Aorta (tissue), 5 donors: Measurements from ENCODE around the gene BMP7. TPM values are rescaled to one million over a fixed set of nuclear protein-coding genes. Genes with fewer than 3 reads are reported as not detected.
A peak's percentile ranks its signal among the peaks of the same experiment; 100 is the strongest.

Source experiments
- ATAC-seq: fragments of 200-7000 bp; cut with Tn5 transposase; one replicate; pipeline ENCODE4 v1.9.1; 2022; ENCODE audit warnings: moderate library complexity; ENCODE audit not compliant: low FRiP score
- DNase-seq, 2 donors: peaks; one replicate each; pipeline ENCODE4 v3.0.0-alpha.2; 2020
- H3K27ac ChIP-seq, 2 donors: one replicate each; pipeline ENCODE4 v1.5.1; 2013; ENCODE audit warnings: low read length in 2 of 2, mild to moderate bottlenecking in 2 of 2, moderate library complexity in 2 of 2, control low read depth in 1 of 2, inconsistent platforms in 1 of 2, low read depth in 1 of 2
- H3K27me3 ChIP-seq, 2 donors: one replicate each; pipeline ENCODE4 v1.6.1; 2013; ENCODE audit warnings: control low read depth in 1 of 2, low read length in 1 of 2, mild to moderate bottlenecking in 1 of 2, moderate library complexity in 1 of 2; ENCODE audit not compliant: insufficient read depth in 2 of 2, control insufficient read depth in 1 of 2
- H3K36me3 ChIP-seq, 2 donors: one replicate each; pipeline ENCODE4 v1.6.1; 2013; ENCODE audit warnings: control low read depth in 1 of 2, low read length in 1 of 2, mild to moderate bottlenecking in 1 of 2; ENCODE audit not compliant: insufficient read depth in 2 of 2, control insufficient read depth in 1 of 2
- H3K4me1 ChIP-seq, 2 donors: one replicate each; pipeline ENCODE4 v1.6.1; 2013; ENCODE audit warnings: low read length in 2 of 2, control low read depth in 1 of 2, mild to moderate bottlenecking in 1 of 2, moderate library complexity in 1 of 2; ENCODE audit not compliant: insufficient read depth in 2 of 2, control insufficient read depth in 1 of 2
- H3K4me3 ChIP-seq, 2 donors: one replicate each; pipeline ENCODE4 v1.5.1; 2013; ENCODE audit warnings: low read length in 2 of 2, control low read depth in 1 of 2, mild to moderate bottlenecking in 1 of 2
- H3K9me3 ChIP-seq: one replicate; pipeline ENCODE4 v1.6.1; 2013; ENCODE audit warnings: mild to moderate bottlenecking, low read length; ENCODE audit not compliant: control insufficient read depth
- WGBS, 2 donors: extraction: QIAGEN DNeasy Blood & Tissue Kit; methylation state at CpG; one replicate each; pipeline ENCODE4 v1.1.7; 2013; 5-methylcytosine and 5-hydroxymethylcytosine counted together
- intact Hi-C, 2 donors: fragments of 100-400 bp; cut with DNase I; formaldehyde crosslinking; loops; one replicate each; pipeline versions ENCODE4 v1.14.2 to v1.15.0; 2022
- polyA plus RNA-seq, 2 donors: library from polyadenylated mRNA; stranded (reverse); fragments of 200-250 nt; gene quantifications; one replicate each; pipeline ENCODE4 v1.2.3, GENCODE V29; 2013
- total RNA-seq, 2 donors: library from RNA; stranded (reverse); fragmentation: NEBNext Ultra II Directional; extraction: Animal tissue kit (Norgen Biotek cat#: 25700); gene quantifications; one replicate each; pipeline ENCODE4 v1.2.1, GENCODE V29; 2021
- donor health status: healthy with polysubstance abuse.
- donor health status: Bipolar disorder and iron deficiency.
- donor health status: DM: no; HTN: no; CAD: no.
- donor health status: DM: no; HTN: no; CAD: no.
- donor health status: DM: yes; HTN: yes; CAD: no.

BMP7 gene
- total and polyA plus RNA-seq, 4 donors: 0.52 to 1.0 TPM; not detected in 2

GRCh38 chr20:57175397-57176010 lies 90.9 kb downstream of the BMP7 start:
- Histone ChIP-seq H3K36me3 (no peaks in the 10 kb centered on the region), H3K4me1 (no peaks in the 10 kb centered on the region), H3K27me3 (no peaks in the 10 kb centered on the region), H3K4me3 (no peak overlapping the region), H3K27ac (no peak overlapping the region), H3K9me3 (peaks cover 2% of the 10 kb centered on the region)
- ATAC-seq (no peak), DNase-seq (no peak)
- intact Hi-C loops: no loop called here
- 75 to 83% methylated on average over 8 of the region's 8 CpGs for WGBS, 2 donors

GRCh38 chr20:57174737-57175136 lies 91.7 kb downstream of the BMP7 start:
- no peaks in the 10 kb centered on the region for H3K4me1 ChIP-seq
- peak; percentile 12 to 68 for DNase-seq
- intact Hi-C loops: no loop called here
- H3K27me3 ChIP-seq: no peaks in the 10 kb centered on the region
- peaks cover 2% of the 10 kb centered on the region for H3K9me3 ChIP-seq
- H3K27ac ChIP-seq: no peak overlapping the region
- no peaks in the 10 kb centered on the region for H3K36me3 ChIP-seq
- WGBS, 2 donors: 76 to 77% methylated on average over 9 of the region's 9 CpGs
- H3K4me3 ChIP-seq: no peak overlapping the region
- no peak for ATAC-seq

DNA sequence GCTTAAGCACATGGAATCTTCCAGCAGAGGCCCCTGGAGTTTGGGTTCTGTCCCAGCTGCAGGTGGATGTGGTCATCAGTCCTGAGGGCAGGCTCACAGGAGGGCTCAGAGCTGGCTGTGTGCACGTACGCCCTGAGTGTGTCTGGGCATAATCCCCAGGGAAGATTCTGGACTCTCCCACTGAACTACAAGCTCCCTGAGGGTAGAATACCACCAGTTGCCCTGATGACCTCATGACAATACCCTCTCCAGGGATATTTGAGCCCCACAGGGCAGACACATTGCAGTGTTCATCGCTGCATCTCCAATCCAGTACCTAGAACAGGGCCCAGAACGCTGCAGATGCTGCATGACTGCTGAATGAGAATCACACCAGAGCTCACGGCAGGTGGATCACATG lies 92.5 kb downstream of the BMP7 start:
- Histone ChIP-seq H3K36me3 (no peaks in the 10 kb centered on the region), H3K4me1 (no peaks in the 10 kb centered on the region), H3K9me3 (peaks cover 2% of the 10 kb centered on the region), H3K4me3 (no peak overlapping the region), H3K27me3 (no peaks in the 10 kb centered on the region), H3K27ac (no peak overlapping the region)
- intact Hi-C loops: no loop called here
- DNase-seq (peak in 1 of 2 donors; percentile 28), ATAC-seq (no peak)
- WGBS, 2 donors: 78% methylated on average over 5 of the region's 5 CpGs

- WGBS, 2 donors: 84 to 86% methylated on average over 15 of the region's 15 CpGs
- no peak overlapping the region for H3K4me3 ChIP-seq
- ATAC-seq (no peak), DNase-seq (peak in 1 of 2 donors; percentile 14)
- no peaks in the 10 kb centered on the region for H3K4me1 ChIP-seq
- no peaks in the 10 kb centered on the region for H3K27me3 ChIP-seq
- H3K9me3 ChIP-seq: peaks cover 2% of the 10 kb centered on the region
- intact Hi-C loops: no loop called here
- H3K36me3 ChIP-seq: no peaks in the 10 kb centered on the region
- H3K27ac ChIP-seq: no peak overlapping the region
Measured at GRCh38 chr20:57173041-57173440, 93.4 kb downstream of the BMP7 start.

GRCh38 chr20:57170343-57170742 lies 96.1 kb downstream of the BMP7 start:
- no peak overlapping the region for H3K4me3 ChIP-seq
- ATAC-seq: no peak
- peak in 1 of 2 donors; percentile 27 for DNase-seq
- 59 to 66% methylated on average over 14 of the region's 14 CpGs for whole genome bisulfite sequencing, 2 donors
- H3K4me1 ChIP-seq: no peaks in the 10 kb centered on the region
- intact Hi-C loops: no loop called here
- H3K27me3 ChIP-seq: no peaks in the 10 kb centered on the region
- H3K36me3 ChIP-seq: no peaks in the 10 kb centered on the region
- H3K9me3 ChIP-seq: peaks cover 4% of the 10 kb centered on the region
- H3K27ac ChIP-seq: no peak overlapping the region

GRCh38 chr20:57169162-57169561 lies 97.3 kb downstream of the BMP7 start:
- H3K36me3 ChIP-seq: no peaks in the 10 kb centered on the region
- 51 to 55% methylated on average over 7 of the region's 7 CpGs for WGBS, 2 donors
- ATAC-seq: no peak
- H3K4me3 ChIP-seq: no peak overlapping the region
- H3K9me3 ChIP-seq: peaks cover 4% of the 10 kb centered on the region
- intact Hi-C loops: no loop called here
- H3K4me1 ChIP-seq: no peaks in the 10 kb centered on the region
- H3K27me3 ChIP-seq: no peaks in the 10 kb centered on the region
- no peak overlapping the region for H3K27ac ChIP-seq
- DNase-seq: no peak

DNA sequence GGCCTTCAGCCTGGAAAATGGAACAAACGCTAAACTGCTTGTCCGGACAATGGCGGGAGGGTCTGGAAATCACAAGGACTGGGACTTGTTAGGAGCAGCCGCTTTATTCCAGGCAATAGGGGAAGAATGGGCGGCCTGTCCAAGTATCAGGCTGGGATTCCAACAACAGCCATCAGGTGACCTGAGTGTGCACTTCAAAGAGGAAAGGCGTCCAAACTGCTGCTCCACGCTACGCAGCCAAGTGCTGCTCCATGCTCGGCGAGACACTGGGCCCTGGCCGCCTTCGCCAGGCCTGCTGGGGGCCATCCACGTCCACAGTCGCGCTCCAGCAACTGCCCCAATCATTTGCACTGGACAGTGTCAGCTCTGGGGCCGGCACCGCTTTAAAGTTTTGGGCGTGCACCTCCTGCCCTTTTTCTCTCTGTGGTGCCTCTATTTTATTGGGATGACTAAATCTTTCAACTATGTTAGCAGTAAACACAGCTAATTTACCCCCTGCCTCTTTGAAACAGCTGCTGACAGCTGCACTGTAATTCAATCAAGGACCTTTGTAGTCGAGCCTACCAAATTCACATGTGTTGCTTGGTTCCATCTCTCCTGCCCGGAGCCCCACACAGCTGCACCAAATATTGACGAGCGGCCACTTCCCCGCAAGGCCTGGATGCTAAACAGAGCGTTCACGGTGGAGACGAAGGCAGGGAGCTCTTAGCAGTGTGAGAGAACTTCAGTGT lies 98.3 kb downstream of the BMP7 start:
- H3K4me1 ChIP-seq: no peaks in the 10 kb centered on the region
- no peak for ATAC-seq
- DNase-seq: peak in 1 of 2 donors; percentile 43
- H3K9me3 ChIP-seq: peaks cover 4% of the 10 kb centered on the region
- intact Hi-C loops: no loop called here
- H3K36me3 ChIP-seq: no peaks in the 10 kb centered on the region
- 41 to 44% methylated on average over 26 of the region's 26 CpGs for WGBS, 2 donors
- H3K4me3 ChIP-seq: no peak overlapping the region
- H3K27me3 ChIP-seq: no peaks in the 10 kb centered on the region
- H3K27ac ChIP-seq: no peak overlapping the region

- H3K9me3 ChIP-seq: peaks cover 4% of the 10 kb centered on the region
- H3K4me1 ChIP-seq: no peaks in the 10 kb centered on the region
- no peaks in the 10 kb centered on the region for H3K27me3 ChIP-seq
- intact Hi-C loops: no loop called here
- ATAC-seq (no peak), DNase-seq (no peak)
- WGBS, 2 donors: 51 to 69% methylated on average over 8 of the region's 8 CpGs
- no peak overlapping the region for H3K4me3 ChIP-seq
- H3K27ac ChIP-seq: no peak overlapping the region
- H3K36me3 ChIP-seq: no peaks in the 10 kb centered on the region
Measured at GRCh38 chr20:57167292-57167655, 99.2 kb downstream of the BMP7 start.
